ENCODE results near the gene TPPP2. TPM values are rescaled to one million over a fixed set of nuclear protein-coding genes. Genes with fewer than 3 reads are reported as not detected.
"Not testable (repeated sequence)": the region's sequence is repeated elsewhere in the genome, so short reads cannot be mapped to it uniquely, and the experiment has no call there.

Gene TPPP2
- total RNA-seq, 1 experiment from 2014 or later = 0.35 TPM

GRCh38 chr14:20982646-20983369 lies 47.2 kb upstream of the TPPP2 start:
- TF ChIP-seq IRF2 (CRISPR knock-in tag; IDR thresholded peaks at IDR 0.05; ENCODE audit: borderline replicate concordance, low read depth) = no peak
- TF ChIP-seq CREB1 (CRISPR knock-in tag; IDR thresholded peaks at IDR 0.05) = no peak
- TF ChIP-seq, protein P1, sequence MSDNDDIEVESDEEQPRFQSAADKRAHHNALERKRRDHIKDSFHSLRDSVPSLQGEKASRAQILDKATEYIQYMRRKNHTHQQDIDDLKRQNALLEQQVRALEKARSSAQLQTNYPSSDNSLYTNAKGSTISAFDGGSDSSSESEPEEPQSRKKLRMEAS (CRISPR knock-in tag; IDR thresholded peaks at IDR 0.05) = no peak
- no peak for TF ChIP-seq GTF2I (CRISPR knock-in tag; conservative IDR thresholded peaks at IDR 0.05)
- no peak for TF ChIP-seq ZNF281 (CRISPR knock-in tag; IDR thresholded peaks at IDR 0.05)
- no peak for TF ChIP-seq HMGXB4 (CRISPR knock-in tag; IDR thresholded peaks at IDR 0.05)
- TF ChIP-seq, protein P2, sequence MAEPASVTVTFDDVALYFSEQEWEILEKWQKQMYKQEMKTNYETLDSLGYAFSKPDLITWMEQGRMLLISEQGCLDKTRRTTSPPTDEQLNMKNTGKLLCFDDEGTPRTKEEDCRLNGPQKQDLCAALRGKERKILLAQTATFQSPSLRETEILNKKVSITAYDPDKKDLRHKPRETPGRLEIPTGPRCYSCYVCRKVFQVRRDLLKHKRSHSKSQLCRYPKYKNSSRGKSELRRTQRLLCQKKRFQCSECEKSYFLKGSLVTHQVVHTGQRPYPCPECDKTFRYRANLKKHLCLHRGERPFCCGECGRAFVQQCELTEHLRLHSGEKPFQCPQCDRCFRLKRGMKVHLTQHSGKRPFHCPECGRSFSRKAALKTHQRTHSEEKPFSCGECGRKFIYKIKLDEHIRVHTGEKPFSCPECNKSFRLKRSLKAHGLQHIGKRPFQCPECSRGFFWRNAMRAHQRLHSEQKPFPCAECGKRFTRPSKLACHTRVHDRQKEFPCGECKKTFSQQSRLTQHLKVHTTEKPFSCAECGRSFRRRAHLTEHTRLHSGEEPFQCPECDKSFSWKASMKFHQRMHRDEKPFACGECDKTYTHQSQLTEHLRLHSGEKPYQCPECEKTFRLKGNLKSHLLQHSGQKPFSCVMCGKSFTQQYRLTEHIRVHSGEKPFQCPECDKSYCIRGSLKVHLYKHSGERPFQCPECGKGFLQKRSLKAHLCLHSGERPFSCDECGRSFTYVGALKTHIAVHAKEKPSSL (CRISPR knock-in tag; conservative IDR thresholded peaks at IDR 0.05) = no peak
- TF ChIP-seq NFE2L1 (CRISPR knock-in tag; IDR thresholded peaks at IDR 0.05) = no peak
- TF ChIP-seq ZNF416 (CRISPR knock-in tag; IDR thresholded peaks at IDR 0.05) = no peak
- TF ChIP-seq TCF7 (CRISPR knock-in tag; IDR thresholded peaks at IDR 0.05; ENCODE audit: low read depth) = no peak
- TF ChIP-seq, protein P3, sequence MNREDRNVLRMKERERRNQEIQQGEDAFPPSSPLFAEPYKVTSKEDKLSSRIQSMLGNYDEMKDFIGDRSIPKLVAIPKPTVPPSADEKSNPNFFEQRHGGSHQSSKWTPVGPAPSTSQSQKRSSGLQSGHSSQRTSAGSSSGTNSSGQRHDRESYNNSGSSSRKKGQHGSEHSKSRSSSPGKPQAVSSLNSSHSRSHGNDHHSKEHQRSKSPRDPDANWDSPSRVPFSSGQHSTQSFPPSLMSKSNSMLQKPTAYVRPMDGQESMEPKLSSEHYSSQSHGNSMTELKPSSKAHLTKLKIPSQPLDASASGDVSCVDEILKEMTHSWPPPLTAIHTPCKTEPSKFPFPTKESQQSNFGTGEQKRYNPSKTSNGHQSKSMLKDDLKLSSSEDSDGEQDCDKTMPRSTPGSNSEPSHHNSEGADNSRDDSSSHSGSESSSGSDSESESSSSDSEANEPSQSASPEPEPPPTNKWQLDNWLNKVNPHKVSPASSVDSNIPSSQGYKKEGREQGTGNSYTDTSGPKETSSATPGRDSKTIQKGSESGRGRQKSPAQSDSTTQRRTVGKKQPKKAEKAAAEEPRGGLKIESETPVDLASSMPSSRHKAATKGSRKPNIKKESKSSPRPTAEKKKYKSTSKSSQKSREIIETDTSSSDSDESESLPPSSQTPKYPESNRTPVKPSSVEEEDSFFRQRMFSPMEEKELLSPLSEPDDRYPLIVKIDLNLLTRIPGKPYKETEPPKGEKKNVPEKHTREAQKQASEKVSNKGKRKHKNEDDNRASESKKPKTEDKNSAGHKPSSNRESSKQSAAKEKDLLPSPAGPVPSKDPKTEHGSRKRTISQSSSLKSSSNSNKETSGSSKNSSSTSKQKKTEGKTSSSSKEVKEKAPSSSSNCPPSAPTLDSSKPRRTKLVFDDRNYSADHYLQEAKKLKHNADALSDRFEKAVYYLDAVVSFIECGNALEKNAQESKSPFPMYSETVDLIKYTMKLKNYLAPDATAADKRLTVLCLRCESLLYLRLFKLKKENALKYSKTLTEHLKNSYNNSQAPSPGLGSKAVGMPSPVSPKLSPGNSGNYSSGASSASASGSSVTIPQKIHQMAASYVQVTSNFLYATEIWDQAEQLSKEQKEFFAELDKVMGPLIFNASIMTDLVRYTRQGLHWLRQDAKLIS (CRISPR knock-in tag; IDR thresholded peaks at IDR 0.05; ENCODE audit: borderline replicate concordance) = no peak
- TF ChIP-seq ZNF232 (CRISPR knock-in tag; IDR thresholded peaks at IDR 0.05) = no peak
- ChIA-PET POLR2A (interaction anchor here (0.8 kb wide), 1 partner anchor 88 kb away, joined by 3 read pairs; no protein-coding TSS in a partner anchor), CTCF (interaction anchor here (1.4 to 4.4 kb wide), 2 partner anchors 11 to 57 kb away, joined by 6 to 40 read pairs; no protein-coding TSS in a partner anchor)
- H3K4me3 Mint-ChIP-seq = no peak overlapping the region
- no peaks in the 10 kb centered on the region for H3K9me3 Mint-ChIP-seq
- peaks cover 11% of the 10 kb centered on the region for H3K27me3 Mint-ChIP-seq (ENCODE audit: low read depth)
- no peak overlapping the region for H3K27ac Mint-ChIP-seq
- H3K4me1 Mint-ChIP-seq = no peaks in the 10 kb centered on the region
- DNase-seq (ENCODE audit: low spot score) (no peak), ATAC-seq (no peak)
- no peaks in the 10 kb centered on the region for H3K36me3 Mint-ChIP-seq

GRCh38 chr14:20985650-20986049 lies 44.4 kb upstream of the TPPP2 start:
- peaks cover 11% of the 10 kb centered on the region for H3K4me1 Mint-ChIP-seq

More at GRCh38 chr14:20985650-20986049, 44.4 kb upstream of the TPPP2 start:
- H3K27me3 Mint-ChIP-seq (ENCODE audit: low read depth) = peaks cover 11% of the 10 kb centered on the region
- not testable (repeated sequence) for H3K27ac Mint-ChIP-seq; DNase-seq (ENCODE audit: low spot score); H3K4me3 Mint-ChIP-seq; H3K36me3 Mint-ChIP-seq; ATAC-seq; H3K9me3 Mint-ChIP-seq
- ChIA-PET POLR2A (interaction anchor here (0.5 kb wide), 1 partner anchor 206 kb away, joined by 4 read pairs; no protein-coding TSS in a partner anchor), CTCF (interaction anchor here (2.3 kb wide), 1 partner anchor 15 kb away, joined by 13 read pairs; no protein-coding TSS in a partner anchor)
